SKM-1 (cell line): ENCODE measurements around the gene CAVIN2.

Source experiments
- DNase-seq: peaks from one replicate; lab custom pipeline; 2025; ENCODE audit not compliant: unreplicated experiment; lab: John Stamatoyannopoulos, UW

CAVIN2 gene

GRCh38 chr2:191846515-191847476 lies at the start of gene CAVIN2:
Gene CAVIN2 (minus strand): TSS chr2:191847088. CDS start chr2:191846925, 163 bp downstream.
- DNase-seq, result no peak

DNA sequence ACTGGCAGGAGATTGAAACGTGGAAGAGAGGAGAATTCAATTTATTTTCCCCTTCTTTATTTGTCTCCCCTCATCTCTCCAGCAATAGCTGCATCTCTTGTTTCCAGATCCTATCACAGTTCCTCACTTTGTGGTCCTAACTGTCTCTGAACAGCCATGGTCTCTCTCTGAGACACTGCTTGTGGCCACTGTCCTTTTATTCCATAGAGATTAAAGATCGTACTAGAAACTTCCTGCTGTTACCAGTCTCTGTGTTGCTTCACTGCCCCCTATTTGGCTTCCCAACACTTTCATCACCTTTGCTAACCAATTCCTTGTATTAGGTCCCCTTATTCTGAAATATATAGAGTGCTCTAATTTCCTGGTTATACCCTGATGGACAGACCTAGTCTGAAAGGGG lies 48.9 kb upstream of the CAVIN2 start:
- no peak for DNase-seq

DNA sequence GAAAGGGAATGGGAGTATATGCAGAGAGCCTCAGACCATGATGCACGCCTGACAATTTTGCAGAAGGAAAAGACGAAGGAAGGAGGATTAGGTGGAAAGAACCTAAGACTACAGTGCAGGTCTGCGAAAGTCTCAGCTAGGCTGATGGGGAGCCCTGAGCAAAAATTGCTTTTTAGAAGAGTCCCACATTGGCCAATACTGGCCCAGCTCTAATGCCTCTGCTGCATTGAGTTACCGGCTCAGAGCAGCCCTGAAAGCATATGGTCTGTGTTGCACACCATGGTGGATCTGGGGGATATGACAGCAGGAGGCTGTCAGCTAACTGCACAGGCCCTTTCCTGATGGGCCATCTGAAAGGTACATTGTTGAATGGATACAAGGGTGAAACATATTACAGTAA lies 48.3 kb upstream of the CAVIN2 start:
- DNase-seq, result no peak

DNA sequence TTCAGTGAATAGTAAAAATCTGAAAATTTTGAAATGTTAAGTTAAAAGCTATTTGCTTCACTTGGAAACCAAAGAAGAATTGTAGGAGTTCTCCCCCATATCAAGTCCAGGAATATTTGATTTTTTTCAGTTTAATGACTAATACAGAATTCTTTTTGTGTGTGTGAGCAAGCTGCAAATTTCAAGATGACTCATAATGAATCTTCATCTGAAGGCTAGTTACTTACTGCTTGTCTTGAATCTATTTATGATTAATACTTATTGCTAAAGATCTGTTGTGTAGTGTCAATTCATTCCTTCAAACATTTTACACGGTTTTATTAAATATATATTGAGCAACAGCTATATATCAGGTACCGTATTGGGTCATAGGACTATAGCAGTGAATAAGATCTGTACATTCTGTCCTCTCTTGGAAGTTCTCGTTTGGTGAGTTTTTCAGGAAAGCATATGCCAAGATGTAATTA lies 47.8 kb upstream of the CAVIN2 start:
- DNase-seq, result no peak

GRCh38 chr2:191892391-191892790 lies 45.5 kb upstream of the CAVIN2 start:
- no peak for DNase-seq

DNA sequence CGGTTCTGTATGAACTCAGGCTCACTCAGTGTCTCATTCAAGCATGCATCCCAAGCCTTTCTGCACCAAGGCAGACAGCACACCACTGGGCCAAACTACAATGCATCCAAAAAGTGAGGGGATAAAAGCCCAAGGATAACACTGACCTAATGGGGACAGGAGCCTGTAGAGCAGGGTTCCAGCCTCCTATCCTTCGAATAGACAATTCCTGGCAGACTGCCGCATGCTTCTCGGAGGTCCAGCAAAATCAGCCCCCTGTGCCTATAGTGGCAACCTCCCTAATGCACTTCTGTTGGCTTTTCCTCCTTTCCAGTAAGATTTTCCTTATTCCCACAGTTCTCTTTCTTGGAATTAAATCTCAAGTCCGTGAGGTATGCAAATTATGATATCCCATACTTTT lies 44.8 kb upstream of the CAVIN2 start:
- no peak for DNase-seq

GRCh38 chr2:191889931-191890330 lies 43.0 kb upstream of the CAVIN2 start:
- DNase-seq, result no peak

- no peak for DNase-seq
These were observed 41.7 kb upstream of the CAVIN2 start for GRCh38 chr2:191888400-191889166.

GRCh38 chr2:191885650-191886049 lies 38.8 kb upstream of the CAVIN2 start:
- DNase-seq, result no peak

DNA sequence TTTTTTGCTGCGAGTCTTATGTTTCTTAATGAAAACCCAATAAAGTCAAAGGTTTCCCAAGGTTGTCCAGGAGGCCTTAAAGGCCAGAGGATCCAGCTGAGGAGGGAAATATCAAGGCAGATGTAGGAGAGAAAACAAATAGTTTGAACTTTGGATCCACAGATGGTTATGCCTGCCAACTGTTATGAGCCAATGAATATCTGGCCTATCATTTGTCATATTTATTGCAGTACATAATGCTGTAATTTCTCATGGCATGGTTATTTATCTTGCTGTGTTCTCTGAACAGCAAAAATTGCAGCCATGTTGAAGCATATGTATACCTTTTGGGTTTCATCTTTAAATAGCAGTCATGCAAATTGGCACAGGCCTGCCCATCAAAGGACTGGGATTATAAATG lies 38.2 kb upstream of the CAVIN2 start:
- no peak for DNase-seq

- DNase-seq, result no peak
These were observed 35.3 kb upstream of the CAVIN2 start for GRCh38 chr2:191881982-191882816.

GRCh38 chr2:191878548-191879279 lies 31.8 kb upstream of the CAVIN2 start:
- DNase-seq, result no peak

DNA sequence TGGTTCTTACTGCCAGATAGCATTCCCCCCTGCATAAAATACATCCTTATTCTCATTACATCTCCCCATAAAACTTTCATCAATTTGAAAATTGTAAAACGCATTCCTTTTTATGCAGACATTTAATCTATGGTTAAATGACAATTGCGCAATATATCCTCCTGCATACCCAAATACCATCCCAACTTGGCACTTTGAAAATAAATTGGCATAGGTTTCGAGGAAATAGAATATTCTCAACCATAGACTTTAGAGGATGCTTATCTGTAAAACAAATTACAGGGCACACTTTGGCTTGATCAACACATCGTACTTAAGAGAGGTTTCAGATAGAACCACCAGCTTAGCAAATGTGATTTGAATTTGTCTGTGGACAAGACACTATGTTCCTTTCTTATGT lies 31.0 kb upstream of the CAVIN2 start:
- no peak for DNase-seq

GRCh38 chr2:191875859-191876258 lies 29.0 kb upstream of the CAVIN2 start:
- no peak for DNase-seq

GRCh38 chr2:191870744-191871143 lies 23.9 kb upstream of the CAVIN2 start:
- no peak for DNase-seq

DNA sequence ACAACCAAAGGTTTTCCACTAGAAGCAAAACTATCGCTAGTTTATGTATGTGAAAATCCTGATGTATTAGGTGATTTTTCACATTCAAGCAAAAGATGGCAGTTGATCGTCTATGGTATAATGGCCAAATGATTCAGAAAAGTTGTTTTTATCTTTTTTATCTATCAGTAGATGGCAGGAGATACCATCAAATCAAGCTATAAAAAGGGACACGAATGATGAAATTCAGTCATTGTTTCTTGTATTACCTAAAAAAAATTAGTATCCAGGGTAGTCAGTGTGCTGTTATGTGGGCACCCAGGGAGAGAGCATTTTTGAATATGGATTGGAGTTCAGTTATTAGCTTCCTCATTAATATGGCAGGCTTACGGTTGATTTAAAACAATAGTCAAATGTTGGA lies 22.9 kb upstream of the CAVIN2 start:
- DNase-seq, result no peak

DNA sequence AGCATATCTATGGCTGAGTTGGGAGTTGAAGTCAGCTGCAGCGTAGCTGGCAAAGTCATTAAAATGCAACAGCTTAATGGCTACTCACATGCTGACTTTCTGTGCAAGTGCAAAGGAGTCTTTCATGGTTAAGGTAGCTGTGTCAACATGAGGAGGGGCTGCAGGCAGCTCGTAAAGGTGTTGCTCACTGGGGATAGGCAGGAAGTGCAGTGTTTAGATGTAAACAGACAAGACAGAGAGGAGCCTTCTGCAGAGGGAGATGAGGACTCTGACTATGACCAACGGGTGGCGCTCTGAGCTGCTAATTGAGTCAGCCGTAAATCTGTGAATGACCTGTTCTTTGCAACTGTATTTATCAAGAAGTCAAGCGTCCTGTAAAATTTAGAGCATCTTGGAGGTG lies 22.3 kb upstream of the CAVIN2 start:
- no peak for DNase-seq

DNA sequence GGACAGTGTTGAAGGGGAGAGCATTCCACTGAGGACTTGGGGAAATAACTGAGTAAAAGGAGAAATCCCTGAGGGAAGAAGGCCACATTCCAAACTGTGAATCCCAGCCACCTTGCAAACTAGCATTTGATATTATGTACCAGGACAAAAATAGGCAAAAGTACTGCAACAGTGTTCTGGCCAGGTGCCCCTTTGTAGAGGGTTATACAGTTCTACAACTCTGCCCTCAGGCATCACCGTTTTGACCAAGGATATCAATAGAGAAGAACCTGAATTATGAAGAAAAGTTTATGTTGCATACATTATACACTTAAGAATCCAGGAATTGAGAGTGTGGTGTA lies 20.6 kb upstream of the CAVIN2 start:
- no peak for DNase-seq

DNA sequence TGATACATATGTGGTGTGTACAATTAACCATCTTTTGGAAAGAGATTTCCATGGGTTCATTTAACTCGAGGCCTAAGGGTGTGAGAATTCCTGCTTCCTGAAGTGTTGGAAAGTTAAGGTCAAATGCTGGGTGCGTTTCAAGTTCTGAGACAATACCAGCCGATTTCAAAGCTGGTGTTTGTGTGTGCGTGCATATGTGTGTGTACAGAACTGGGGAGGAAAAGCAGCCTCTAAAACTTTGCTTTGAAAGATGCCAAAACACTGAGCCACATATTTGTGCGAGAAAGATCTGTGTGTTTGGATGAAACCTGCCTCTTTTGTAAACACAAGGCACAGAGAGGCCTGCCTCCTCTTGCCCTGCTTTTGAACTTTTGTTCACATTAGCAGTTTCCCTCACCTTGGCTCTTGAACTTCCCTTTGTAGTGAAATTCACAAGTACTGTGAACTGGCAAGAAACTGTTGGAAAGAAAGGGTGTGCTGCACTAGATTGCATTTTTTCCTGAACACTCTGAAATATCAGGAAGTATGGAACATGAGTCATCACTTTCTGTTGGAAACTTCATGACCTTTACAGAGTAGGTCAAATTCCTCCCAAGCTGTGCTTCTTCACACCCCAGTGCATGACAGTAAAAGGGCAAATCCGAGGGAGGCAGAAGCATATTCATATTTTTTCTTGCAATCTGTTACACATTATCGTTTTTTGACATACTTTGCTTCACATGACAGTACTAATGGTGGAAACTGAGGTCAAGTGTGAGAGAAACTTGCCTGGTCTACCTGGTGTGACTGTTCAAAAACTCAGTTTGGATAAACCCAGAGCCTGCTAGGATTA lies 20.0 kb upstream of the CAVIN2 start:
- peak; percentile 51 for DNase-seq

GRCh38 chr2:191866195-191866594 lies 19.3 kb upstream of the CAVIN2 start:
- DNase-seq, result no peak
